K562 (cell line): Measurements from ENCODE around the gene CREB3L4. TPM values are rescaled to one million over a fixed set of nuclear protein-coding genes. Genes with fewer than 3 reads are reported as not detected.

Experiments used
- CREM ChIP-seq: IDR thresholded peaks from 2 replicates; pipeline ENCODE4 v1.6.1; 2014; ENCODE audit warnings: antibody characterized with exemption, low read depth
- FOS ChIP-seq: IDR thresholded peaks from 3 replicates; pipeline ENCODE4 v1.6.1; 2011; ENCODE audit not compliant: insufficient read length; ENCODE audit errors: extremely low read depth
- FOXM1 ChIP-seq, 2 experiments: fragments of 450-650 bp in 1 of 2; sonication (generic) in 1 of 2; formaldehyde crosslinking in 1 of 2; IDR thresholded peaks; 2 replicates each; pipeline versions ENCODE4 v1.6.1 to v1.9.0; 2017 to 2022; ENCODE audit warnings: low read depth in 2 of 2, mild to moderate bottlenecking in 2 of 2, missing genetic modification reagents in 1 of 2, moderate library complexity in 1 of 2
- GMEB1 ChIP-seq: fragments of 250-450 bp; sonication (Bioruptor Pico); IDR thresholded peaks from 2 replicates; pipeline ENCODE4 v1.4.0; 2020; ENCODE audit warnings: mild to moderate bottlenecking
- HDAC1 ChIP-seq, 2 experiments: fragments of 450-650 bp; IDR thresholded peaks; 2 replicates each; pipeline ENCODE4 v1.6.1; 2016 to 2017; ENCODE audit warnings: inconsistent platforms in 1 of 2, mild to moderate bottlenecking in 1 of 2, moderate library complexity in 1 of 2
- JUN ChIP-seq, 2 experiments: sonication (generic) in 1 of 2; formaldehyde crosslinking in 1 of 2; IDR thresholded peaks; 2 replicates each; pipeline versions ENCODE4 v1.6.1 to v1.8.0; 2012 to 2022; ENCODE audit warnings: borderline replicate concordance in 2 of 2, mild to moderate bottlenecking in 2 of 2, improper control_type of control experiment in 1 of 2, low read depth in 1 of 2, low read length in 1 of 2, missing genetic modification reagents in 1 of 2
- RBM22 ChIP-seq: fragments of 200-400 bp; formaldehyde crosslinking; IDR thresholded peaks from 2 replicates; pipeline ENCODE4 v1.6.1; 2018; ENCODE audit warnings: low read length, low read depth; ENCODE audit not compliant: poor library complexity, severe bottlenecking
- RFX1 ChIP-seq: fragments of 450-650 bp; IDR thresholded peaks from 2 replicates; pipeline ENCODE4 v1.6.1; 2016; ENCODE audit warnings: mild to moderate bottlenecking, moderate library complexity
- SAP30 ChIP-seq: fragments of 200-600 bp; sonication (generic); IDR thresholded peaks from 2 replicates; pipeline ENCODE4 v1.6.1; 2012; ENCODE audit warnings: borderline replicate concordance, low read depth, mild to moderate bottlenecking, moderate library complexity, low read length, control low read depth, inconsistent platforms; ENCODE audit not compliant: insufficient read depth, poor library complexity, severe bottlenecking
- TRIM25 ChIP-seq: fragments of 450-650 bp; IDR thresholded peaks from 2 replicates; pipeline ENCODE4 v1.7.0; 2016; ENCODE audit warnings: borderline replicate concordance
- UBTF ChIP-seq, 2 experiments: IDR thresholded peaks; 2 replicates each; pipeline ENCODE4 v1.6.1; 2012; ENCODE audit warnings: improper control_type of control experiment in 2 of 2, low read depth in 2 of 2, low read length in 2 of 2, borderline replicate concordance in 1 of 2
- USF1 ChIP-seq: sonication (generic); formaldehyde crosslinking; IDR thresholded peaks from 2 replicates; pipeline ENCODE4 v1.9.0; 2022; ENCODE audit warnings: mild to moderate bottlenecking, missing genetic modification reagents
- YBX1 ChIP-seq: fragments of 450-650 bp; IDR thresholded peaks from 2 replicates; pipeline ENCODE4 v1.7.1; 2016; ENCODE audit warnings: mild to moderate bottlenecking
- ZNF395 ChIP-seq: fragments of 200-800 bp; sonication (Bioruptor generic); IDR thresholded peaks from 2 replicates; pipeline ENCODE4 v1.6.1; 2017; ENCODE audit warnings: missing genetic modification characterization, missing compliant biosample characterization
- ZNF436 ChIP-seq: fragments of 250-450, 450-650 bp; sonication (Bioruptor Pico); formaldehyde crosslinking; IDR thresholded peaks from 2 replicates; pipeline ENCODE4 v1.7.0; 2020; ENCODE audit warnings: mild to moderate bottlenecking
- ZNF445 ChIP-seq: fragments of 250-450 bp; sonication (Bioruptor Pico); IDR thresholded peaks from 2 replicates; pipeline ENCODE4 v1.4.0; 2020; ENCODE audit warnings: low read depth, mild to moderate bottlenecking, moderate library complexity
- polyA plus RNA-seq, 8 experiments: library from polyadenylated mRNA; depleted of rRNA in 4 of 8; stranded (reverse) in 5 of 8; unstranded in 3 of 8; fragments of >200 nt; fragmentation: Nextera tagmentation in 2 of 8; fragmentation: Illumina TruSeq in 1 of 8; extraction: Ambion mirVana in 2 of 8; extraction: Trizol in 1 of 8; gene quantifications; 2 replicates each; pipeline versions ENCODE4 v1.2.1 to v1.2.3, GENCODE V29; 2011 to 2014; ENCODE audit warnings: inconsistent platforms in 1 of 8, missing spikeins in 1 of 8
- total RNA-seq, 7 experiments: library from RNA; depleted of rRNA in 6 of 7; stranded (reverse); fragments of >200 nt in 6 of 7; fragmentation: Illumina TruSeq in 2 of 7; extraction: Trizol in 2 of 7; gene quantifications; 2 replicates each; pipeline versions ENCODE4 v1.2.1 to v1.2.3, GENCODE V29; 2011 to 2021; ENCODE audit warnings: low replicate concordance in 1 of 7

Gene CREB3L4
- total and polyA plus RNA-seq, 9 of the 15 experiments (the other 6 are each of a cell fraction or from before 2014, with no cell fraction given) = 9.9 to 18.6 (median 13.9) TPM

- TF ChIP-seq UBTF (IDR thresholded peaks at IDR 0.05; ENCODE audit: borderline replicate concordance in 1 of 2, low read depth in 2 of 2, low read length in 2 of 2) (no peak), HDAC1 (IDR thresholded peaks at IDR 0.05) (no peak), JUN (IDR thresholded peaks at IDR 0.05; ENCODE audit: borderline replicate concordance, low read depth, low read length) (no peak), JUN (CRISPR knock-in tag; IDR thresholded peaks at IDR 0.05; ENCODE audit: borderline replicate concordance) (peak; percentile 62; the same call in 1 of the 2 replicates), GMEB1 (CRISPR knock-in tag) (no peak), SAP30 (no peak), RBM22 (no peak), RFX1 (no peak), TRIM25 (peak; percentile 93), CREM (no peak; the same call in 1 of the 2 replicates), FOS (no peak), ZNF395 (CRISPR knock-in tag) (no peak), USF1 (no peak), ZNF445 (CRISPR knock-in tag) (no peak), YBX1 (no peak), FOXM1 (IDR thresholded peaks at IDR 0.05; ENCODE audit: low read depth) (no peak), FOXM1 (CRISPR knock-in tag; IDR thresholded peaks at IDR 0.05; ENCODE audit: low read depth) (no peak), ZNF436 (CRISPR knock-in tag) (no peak)
Measured at GRCh38 chr1:153945131-153945794, 22.4 kb upstream of the CREB3L4 start (continued).
